NCI-H2196 (cell line): Measurements from ENCODE around the gene B3GALT6.

Experiments
- DNase-seq: peaks from one replicate; lab custom pipeline; 2025; ENCODE audit not compliant: unreplicated experiment; lab: John Stamatoyannopoulos, UW

Gene B3GALT6

DNA sequence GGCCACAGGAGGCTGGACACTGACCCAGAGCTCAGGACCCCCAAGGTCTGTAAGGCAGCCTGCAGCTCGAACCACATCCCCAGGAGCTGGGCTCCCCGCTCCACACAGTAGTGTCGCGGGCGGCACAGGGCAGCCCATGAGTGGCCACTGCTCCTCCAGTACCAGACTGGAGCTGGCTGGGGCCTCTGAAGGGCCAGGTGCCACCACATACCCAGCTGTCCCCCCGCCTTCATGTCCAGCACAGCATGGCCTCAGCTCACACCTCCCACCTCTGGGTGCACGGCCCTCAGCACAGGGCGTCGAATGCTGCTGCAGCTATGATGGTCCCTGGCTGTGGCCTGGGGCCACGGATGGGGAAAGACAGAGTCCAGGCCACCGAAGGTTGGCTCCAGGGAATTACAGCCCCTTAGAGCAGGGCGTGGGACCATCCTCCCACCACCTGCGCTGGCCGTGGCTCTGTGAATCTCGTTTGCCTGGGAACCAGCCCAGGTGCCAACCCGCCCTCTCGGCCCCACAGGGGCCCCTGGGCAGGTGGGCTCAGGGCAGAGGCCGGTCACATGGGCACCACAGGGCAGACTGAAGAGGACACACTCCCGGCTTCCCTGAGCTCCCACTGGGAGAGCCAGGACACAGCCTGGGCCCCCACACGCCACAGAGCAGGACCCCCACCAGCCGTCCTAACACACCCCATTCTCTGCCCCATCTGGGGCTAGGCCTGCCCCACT lies 16.0 kb upstream of the B3GALT6 start:
- no peak for DNase-seq

DNA sequence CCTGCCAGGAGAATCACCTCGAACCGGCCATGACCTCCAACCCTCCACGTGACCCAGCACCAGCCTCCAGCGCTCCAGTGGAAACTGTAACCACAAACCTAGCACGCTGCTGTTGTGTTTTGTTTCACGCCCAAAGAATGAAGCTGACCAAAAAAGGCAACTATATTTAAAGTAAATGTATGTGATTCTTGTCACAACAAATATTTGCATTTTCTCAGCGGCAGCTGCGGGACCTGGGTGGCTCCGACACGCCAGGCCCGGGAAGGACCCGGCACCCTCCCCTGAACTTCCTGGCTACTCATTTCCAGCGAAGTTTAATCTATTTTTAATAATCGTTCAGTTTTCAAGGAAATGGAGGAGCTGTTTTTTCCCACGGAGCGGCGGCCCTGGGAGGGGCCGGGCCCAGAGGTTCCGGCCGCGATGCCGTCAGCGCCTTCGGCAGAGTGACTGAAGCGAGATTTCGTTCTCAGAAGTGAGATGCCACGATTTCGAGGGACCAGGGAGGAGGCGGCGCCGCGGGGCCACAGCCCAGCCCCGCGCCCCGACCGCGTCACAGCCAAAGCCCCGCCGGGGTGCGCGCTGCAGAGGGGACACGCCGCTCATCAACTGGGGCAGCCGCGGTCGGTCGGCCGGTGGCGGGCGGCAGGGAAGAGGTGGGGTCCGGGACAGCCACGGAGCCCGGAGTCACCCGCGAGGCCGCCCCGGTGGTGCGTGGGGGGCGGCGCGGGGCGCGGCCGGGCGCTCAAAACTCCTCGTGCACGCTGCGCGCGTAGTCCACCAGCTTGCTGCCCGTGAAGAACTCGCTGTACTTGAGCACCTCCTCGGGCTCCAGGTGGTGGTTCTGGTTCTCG lies 15.0 kb upstream of the B3GALT6 start:
- DNase-seq: no peak

DNA sequence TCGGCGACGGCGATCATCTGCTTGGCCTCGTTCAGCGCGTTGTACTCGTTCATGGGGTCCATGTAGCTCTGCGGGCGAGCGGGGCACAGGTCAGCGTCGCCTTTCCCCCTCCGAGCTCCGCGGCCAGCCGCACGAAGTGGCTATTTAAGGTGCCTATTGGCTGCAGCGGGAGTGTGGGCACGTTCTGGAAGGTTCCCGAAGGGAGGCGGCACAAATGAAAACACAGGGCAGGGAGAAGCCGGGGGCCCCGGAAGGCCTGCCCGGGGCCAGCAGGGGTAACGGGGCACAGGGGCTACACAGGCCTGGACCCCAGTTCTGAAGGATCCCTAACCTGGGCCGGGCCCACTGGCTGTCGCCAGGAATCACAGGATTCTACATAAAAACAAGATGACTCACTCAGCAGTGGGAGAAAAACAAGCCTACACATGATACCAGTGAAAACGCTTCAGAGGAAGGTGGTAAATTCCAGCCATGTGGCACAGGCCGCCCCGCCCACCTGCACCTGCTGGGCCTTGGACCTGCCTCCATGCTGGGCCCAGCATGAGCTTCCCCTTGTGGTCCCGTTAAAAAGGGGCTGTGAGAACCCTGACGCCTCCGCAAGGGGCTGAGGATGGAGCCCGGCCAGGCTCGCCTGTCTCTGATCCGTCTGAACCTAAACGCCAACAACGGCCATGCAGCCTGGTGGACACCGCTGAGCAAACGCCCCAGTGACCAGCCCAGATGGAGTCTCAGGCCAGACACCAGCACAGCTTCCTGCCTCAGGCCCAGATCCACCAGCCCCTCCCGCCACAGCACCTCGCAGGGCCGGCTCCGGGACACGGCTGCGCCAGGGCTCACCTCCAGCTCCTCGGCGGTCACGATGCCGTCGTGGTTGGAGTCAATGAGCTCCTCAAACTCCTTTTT lies 14.2 kb upstream of the B3GALT6 start:
- no peak for DNase-seq

DNA sequence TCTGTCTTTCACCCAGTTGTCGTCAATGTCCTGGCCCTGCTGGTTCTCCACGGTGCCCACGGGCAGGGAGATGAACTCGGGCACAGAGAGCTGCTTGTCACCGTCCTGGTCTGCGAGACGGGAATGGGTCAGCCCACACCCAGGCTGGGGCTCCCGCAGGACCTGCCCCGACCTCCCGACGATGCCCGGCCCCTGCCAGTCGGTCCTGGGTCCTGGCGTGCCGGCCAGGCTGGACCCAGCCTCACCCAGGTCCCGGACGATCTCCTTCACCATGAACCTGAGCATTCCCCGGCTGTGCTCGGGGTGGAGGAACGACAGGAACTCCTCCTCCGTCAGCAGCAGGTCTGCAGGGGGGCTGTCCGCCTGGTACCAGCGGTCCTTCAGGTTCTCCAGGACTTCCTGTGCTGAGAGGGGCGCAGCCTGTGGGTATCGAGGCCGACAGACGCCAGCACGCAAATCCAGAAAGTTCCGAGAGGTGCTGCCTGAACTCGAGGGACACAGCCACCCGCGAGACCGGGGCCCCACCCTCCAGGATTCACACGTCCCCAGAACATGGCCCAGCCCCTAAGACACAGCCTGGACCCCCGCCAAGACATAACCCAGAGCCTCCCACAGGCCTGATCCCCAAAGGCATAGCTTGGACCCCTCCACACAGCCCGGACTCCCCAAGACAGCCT lies 13.4 kb upstream of the B3GALT6 start:
- no peak for DNase-seq

DNA sequence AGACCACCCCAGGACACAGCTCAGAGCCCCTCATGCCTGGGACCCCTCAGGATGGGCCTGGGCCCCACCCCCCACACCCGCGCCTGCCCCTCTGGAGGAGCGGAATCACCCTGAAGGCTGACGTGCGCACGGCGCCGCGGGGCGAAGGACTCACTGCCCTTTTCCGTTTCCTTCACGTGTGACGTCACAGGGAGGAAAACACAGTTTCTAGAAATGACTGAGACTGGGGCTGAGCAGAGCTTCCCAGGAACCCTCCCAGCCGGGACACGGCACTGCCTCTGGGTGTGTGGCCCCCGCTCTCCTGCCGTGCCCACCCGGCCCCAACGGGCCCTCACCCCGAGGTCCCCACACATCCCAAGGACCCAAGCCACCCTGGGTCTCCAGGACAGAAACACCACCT lies 12.7 kb upstream of the B3GALT6 start:
- DNase-seq: no peak

DNA sequence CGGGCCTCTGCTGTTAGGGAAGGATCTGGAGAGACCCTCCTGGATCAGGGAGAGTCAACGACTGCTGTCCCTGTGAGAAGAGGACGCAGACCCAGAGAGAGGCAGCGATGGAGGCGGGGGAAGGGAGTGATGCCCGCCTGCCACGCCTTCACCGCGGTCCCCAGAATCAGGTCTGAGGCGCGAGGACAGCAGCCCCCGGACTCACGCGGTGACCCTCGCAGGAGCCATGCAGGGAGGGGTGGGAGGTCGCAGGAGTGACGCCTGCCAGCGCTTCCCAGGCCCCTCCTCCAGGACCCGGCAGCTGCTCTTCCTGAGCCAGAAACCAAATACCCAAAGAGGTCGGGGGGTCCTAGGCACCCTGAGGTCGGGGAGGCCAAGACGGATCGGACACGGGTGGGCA lies 11.8 kb upstream of the B3GALT6 start:
- DNase-seq: no peak

DNA sequence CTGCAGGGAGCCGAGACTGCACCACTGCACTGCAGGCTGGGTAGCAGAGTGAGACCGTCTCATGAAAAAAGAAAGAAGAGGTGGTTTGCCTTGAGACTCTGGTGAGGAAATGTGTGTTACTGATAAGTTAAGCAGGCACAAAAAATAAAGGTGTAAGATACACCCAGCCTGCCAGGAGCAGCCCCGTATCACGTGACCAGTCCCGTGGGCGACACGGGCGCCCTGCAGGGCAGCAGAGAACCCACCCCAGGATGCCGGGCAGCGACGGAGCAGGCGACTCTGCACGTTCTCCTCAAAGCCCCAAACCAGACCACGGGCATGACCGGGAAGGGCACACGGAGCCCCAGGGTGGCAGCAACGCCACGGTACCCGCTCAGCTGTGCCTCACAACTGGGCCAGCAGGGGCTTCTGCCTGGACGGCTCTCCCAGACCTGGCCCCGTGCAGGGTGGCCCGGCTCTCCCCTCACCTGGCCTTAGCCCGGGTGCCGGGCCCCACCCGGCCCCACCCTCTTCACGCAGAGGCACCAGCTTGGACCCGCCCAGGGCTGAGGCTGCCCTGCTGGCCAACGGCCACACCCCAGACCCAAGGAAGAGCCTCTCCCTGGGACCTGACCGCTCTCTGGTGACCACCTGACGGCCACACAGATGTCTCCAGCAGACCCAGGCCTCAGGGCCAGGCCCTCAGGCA lies 10.0 kb upstream of the B3GALT6 start:
- DNase-seq: no peak

DNA sequence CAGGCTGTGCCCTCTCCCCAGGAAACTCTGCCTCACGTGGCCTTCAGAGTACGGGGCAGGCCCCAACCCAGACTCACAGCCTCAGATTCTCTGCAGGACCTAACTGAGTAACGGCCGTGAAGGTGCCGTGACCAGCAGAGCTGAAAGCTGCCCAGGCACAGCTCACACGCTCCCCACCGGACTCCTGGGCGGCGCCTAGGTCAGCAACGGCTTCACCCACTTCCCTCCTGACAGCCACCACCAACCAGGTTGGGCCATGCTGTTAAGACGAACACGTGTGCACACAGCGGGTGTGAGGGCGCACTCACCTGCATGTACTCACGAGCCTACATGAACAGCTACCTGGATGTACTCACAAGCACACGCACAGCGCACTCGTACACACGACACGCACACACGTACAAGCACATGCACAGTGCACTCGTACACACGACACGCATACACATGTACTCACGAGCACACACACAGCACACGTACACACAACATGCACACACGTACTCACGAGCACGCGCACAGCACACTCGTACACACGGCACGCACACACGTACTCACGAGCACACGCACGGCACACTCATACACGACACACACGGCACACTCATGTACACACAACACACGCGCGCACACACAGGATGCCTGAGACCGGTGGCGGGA lies 9.3 kb upstream of the B3GALT6 start:
- no peak for DNase-seq

DNA sequence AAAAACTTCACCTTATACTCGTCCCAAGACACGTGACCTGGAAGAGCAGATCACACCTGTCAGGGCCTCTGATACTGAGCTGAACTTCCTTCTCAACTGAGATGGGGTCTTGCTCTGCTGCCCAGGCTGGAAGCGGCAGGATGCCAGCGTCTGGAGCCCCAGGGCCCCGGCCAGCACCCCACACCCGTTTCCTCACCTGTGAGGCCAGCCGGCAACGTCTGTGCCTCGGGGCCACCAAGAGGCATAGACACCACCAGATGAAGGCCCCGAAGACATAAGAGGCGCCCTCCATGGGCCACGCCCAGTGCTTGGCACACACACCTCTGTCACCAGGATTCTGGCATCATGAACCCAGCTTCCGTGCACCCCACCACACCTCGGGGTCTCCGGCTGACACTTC lies 8.7 kb upstream of the B3GALT6 start:
- no peak for DNase-seq

DNA sequence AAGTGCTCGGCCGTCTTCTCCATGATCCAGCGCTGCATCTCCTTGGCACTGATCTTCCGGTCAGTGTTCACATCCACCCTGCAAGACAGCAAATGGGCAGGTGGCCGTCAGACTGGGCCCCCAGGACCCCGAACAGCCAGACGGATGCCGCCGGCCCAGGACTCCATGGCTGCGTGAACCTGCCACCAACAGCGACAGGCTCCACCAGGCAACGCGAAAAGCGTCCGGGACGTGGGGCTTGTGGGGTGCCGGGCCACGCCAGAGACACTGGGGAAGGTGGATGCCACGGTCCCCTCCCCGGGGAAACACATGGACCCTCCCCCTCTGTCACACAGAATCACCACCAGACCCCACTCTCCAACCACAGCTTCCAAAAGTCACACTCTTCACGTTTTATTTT lies 8.1 kb upstream of the B3GALT6 start:
- no peak for DNase-seq

DNA sequence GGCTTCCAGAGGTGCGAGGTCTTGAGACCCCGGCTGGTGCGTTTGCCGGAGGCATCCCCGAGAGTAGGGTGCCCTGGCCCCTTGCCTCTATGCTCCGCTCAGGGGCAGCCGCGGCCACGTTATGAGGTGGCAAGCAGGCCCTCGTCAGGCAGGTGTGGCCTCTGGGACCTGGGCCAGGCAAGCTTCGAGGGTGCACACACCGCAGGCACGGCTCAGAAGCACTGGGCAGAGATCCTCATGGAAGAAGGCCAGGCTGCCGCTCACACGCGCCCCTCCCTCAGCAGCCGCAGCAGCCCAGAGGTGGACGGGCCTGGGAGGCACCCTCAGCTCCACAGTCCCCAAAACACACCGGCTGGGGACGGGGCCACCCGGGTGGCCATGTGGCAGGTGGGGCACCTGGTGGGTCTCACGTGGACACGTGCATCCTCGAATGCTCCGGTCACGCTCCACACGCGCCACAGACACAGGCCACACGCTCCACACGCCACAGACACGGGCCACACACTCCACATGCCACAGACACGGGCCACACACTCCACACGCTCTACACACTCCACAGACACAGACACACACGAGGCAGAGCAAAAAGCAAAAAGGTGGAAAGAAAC lies 6.7 kb upstream of the B3GALT6 start:
- peak; percentile 68 for DNase-seq

DNA sequence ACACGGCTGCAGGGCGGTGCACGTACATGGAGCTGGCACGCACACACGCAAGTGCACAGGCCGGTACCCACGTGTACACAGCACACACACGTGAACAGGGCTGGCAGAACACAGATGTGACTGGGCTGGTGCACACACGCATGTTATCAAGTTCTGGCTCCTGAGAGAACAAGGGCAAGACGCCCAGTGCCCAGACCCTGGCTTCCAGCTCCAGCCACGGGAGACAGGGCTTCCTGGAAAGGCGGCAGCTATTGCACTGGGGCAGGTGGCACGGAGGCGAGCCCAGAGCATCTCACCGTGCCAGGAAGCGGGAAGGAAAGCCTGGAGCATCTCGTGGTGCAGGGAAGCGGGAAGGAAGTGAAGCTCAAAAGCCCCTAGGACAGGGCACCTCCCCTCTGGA lies 6.1 kb upstream of the B3GALT6 start:
- no peak for DNase-seq

DNA sequence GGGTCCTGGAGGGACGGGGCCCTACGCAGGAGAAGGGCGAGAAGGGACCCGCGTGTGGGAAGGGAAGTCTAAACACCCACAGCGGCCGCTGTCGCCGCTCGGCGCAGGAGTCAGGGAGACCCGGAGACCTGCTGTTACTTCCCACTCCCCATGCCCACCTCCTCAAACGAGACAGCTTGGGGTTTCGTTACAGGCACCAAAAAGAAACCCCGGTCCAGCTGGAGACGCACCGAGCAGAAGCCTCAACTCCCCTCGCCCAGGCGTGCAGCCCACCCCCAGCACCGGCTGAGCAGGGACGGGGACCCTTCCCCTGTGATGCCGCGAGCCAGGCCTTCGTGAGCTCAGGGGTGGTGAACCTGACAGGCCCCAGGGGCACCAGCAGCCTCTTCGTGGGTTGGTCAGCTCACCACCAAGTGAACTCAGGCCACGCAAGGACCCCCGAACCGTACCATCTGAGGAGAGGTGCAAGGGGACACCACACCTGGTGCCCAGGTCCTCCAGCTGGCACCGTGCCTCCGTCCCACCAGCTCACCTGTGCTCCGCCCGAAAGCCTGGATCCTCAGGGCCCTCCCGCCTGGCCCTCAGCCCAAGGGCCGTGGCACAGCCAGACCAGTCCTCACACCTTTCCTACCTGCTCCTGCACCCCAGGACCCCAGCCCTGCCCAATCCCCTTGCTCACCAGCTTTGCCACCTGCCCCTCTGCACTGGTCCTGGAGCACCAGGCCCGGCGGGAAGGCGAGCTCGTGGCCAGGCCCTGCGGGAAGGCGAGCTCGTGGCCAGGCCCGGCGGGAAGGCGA lies 5.3 kb upstream of the B3GALT6 start:
- DNase-seq: no peak

DNA sequence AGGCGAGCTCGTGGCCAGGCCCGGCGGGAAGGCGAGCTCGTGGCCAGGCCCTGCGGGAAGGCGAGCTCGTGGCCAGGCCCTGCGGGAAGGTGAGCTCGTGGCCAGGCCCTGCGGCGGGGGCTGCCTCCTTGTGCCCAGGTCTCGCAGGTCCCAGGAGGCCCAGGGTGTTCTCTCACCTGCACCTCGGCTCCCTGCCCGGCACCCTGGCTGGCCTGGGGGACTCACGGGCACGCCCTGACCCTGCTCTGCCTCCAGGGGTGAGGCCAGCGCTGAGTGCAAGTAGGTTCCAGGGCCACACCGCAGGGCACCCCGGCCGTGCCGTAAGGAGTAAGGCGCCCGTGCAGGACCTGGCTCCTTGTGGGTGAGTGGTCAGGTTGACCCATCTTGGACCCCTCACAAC lies 4.7 kb upstream of the B3GALT6 start:
- no peak for DNase-seq

DNA sequence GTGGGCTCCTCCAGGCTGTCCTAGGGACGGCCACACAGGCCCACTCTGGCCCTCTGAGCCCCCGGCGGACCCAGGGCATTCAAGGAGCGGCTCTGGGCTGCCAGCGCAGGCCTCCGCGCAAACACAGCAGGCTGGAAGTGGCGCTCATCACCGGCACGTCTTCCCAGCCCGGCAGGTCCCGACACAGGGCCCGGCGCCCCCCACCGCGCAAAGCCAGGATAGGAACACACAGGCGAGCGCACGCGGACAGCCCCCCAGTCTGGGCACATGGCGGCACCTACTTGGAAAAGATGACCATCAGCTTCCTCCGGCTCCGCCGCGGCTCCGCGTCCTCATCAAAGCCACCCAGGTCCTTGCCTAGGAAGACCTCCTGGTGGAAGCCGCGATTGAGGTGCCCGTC lies 3.9 kb upstream of the B3GALT6 start:
- no peak for DNase-seq

DNA sequence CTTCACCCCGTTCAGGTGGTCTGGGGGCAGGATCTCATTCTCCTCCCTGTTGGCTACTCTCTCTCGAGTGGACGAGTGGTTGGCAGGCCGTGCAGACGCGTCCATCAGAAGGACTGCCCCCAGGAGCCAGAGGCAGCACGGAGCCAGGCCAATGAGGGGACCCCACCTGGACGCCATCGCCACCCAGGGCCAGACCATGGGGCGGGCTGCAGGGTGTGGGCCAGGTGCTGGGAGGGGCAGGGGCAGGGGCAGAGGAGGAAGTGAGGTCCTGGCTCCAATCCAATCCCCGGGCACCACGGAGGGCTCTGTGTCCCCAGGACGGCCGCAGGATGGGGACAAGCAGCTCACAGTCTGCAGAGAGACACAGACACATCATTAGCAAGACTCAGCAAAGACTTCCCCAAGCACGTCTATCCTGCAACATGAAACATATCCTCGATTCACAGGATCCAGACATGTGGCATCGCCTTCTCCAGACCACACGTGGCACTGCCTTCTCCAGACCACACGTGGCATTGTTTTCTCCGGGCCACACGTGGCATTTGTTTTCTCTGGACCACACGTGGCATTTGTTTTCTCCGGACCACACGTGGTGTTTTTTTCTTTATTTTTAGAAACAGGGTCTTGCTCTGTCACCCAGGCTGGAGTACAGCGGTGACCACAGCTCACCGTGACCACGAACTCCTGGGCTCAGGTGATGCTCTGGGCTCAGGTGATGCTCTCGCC lies 3.3 kb upstream of the B3GALT6 start:
- DNase-seq: no peak

DNA sequence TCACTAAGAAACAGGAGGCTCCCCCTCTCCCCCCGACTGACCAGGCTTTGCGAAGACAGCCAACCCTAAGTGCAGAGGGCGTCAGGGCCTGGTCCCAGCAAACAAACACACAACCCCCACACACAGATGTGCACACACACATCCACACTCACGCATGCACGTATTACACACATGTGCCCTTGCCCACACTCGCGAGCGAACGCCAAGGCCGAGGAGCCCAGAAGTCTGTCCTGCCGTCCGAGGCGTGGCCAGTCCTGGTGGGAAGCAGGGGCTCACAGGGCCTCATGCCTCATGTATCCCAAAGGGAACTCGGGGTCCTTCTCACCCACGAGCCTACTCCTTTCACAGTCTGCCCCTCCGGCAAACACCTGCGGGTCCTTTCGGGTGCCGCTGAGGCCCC lies 2.3 kb upstream of the B3GALT6 start:
- no peak for DNase-seq
